ENCODE data around the gene DAB2IP.

DNA sequence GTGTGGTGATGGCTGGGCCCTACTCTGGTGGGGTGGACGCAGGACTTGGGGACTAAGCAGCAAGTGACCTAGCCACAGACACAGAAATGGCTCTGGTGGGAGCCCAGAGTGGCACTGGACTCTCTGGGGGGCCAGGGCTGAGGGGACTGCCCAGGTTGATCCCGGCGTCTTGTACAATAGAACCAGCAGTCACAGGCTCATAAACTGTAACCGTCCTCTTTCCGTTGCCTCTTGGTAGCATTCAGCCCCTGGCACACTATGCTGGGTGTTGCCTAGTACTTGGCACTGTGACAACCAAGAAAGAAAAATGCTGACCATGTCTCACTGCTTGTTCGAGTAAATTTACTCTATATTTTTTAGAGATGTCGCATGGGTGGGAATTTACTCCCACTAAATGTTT, 80.5 kb downstream of the DAB2IP start:
- TF ChIP-seq, protein P1, sequence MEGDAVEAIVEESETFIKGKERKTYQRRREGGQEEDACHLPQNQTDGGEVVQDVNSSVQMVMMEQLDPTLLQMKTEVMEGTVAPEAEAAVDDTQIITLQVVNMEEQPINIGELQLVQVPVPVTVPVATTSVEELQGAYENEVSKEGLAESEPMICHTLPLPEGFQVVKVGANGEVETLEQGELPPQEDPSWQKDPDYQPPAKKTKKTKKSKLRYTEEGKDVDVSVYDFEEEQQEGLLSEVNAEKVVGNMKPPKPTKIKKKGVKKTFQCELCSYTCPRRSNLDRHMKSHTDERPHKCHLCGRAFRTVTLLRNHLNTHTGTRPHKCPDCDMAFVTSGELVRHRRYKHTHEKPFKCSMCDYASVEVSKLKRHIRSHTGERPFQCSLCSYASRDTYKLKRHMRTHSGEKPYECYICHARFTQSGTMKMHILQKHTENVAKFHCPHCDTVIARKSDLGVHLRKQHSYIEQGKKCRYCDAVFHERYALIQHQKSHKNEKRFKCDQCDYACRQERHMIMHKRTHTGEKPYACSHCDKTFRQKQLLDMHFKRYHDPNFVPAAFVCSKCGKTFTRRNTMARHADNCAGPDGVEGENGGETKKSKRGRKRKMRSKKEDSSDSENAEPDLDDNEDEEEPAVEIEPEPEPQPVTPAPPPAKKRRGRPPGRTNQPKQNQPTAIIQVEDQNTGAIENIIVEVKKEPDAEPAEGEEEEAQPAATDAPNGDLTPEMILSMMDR (conservative IDR thresholded peaks at IDR 0.05; ENCODE audit: low read length) = no peak
- TF ChIP-seq EZH2phosphoT487 (IDR thresholded peaks at IDR 0.05; ENCODE audit: borderline replicate concordance) = no peak
